PFSK-1 (cell line): ENCODE measurements around the gene ADAM8.

Experiments
- FOXP2 ChIP-seq: optimal IDR thresholded peaks from 2 replicates; pipeline ENCODE3; 2011; ENCODE audit warnings: borderline replicate concordance, control low read depth, inconsistent platforms; ENCODE audit not compliant: insufficient read depth; ENCODE audit errors: extremely low read length, extremely low read depth
- POLR2AphosphoS5 ChIP-seq: IDR thresholded peaks from 2 replicates; pipeline ENCODE4 v1.6.1; 2012; ENCODE audit warnings: low read depth, mild to moderate bottlenecking, control low read depth, low read length, moderate library complexity
- SIN3A ChIP-seq: IDR thresholded peaks from 2 replicates; pipeline ENCODE4 v1.6.1; 2012; ENCODE audit warnings: mild to moderate bottlenecking, low read length, moderate library complexity, borderline replicate concordance; ENCODE audit not compliant: insufficient read depth
- TAF1 ChIP-seq: IDR thresholded peaks from 2 replicates; pipeline ENCODE4 v1.6.1; 2012; ENCODE audit warnings: low read length, control low read depth, borderline replicate concordance; ENCODE audit not compliant: insufficient read depth
- TF ChIP-seq, protein P1 (sequence below), 2 experiments: IDR thresholded peaks; 2 replicates each; pipeline versions ENCODE4 v1.6.1 to v1.8.0; 2011 to 2012; ENCODE audit warnings: low read depth in 2 of 2, low read length in 2 of 2, control low read depth in 1 of 2, inconsistent platforms in 1 of 2, mild to moderate bottlenecking in 1 of 2, moderate library complexity in 1 of 2; ENCODE audit not compliant: insufficient read depth in 1 of 2

Gene ADAM8

DNA sequence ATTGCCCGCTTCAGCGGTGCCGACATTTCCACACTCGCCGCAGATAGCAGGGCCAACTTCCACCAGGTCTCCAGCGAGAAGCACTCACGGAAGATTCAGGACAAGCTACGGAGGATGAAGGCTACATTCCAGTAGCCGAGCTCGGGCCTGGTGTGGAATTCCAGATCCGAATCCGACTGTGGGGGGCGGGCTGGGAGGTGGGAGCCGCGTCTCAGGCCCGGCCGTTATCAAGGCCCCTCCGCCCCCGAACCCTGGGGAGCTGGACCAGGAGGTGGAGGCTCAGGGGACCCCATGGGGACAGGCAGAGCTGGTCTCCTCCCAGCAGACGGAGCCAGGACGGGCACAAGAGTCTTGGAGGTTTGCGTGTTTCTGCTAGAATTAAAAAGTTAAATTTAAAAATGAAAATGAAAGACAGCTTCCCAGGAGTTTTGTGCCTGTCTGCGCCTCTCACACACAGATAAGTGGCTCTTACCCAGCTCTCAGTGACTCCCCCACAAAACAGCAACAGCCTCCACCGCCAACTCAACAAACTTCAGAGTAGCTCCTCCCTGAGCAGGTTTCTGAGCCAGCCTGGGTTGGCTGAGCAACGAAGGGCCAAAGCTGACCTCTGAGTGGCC lies 51.8 kb downstream of the ADAM8 start:
- TF ChIP-seq, protein P1, sequence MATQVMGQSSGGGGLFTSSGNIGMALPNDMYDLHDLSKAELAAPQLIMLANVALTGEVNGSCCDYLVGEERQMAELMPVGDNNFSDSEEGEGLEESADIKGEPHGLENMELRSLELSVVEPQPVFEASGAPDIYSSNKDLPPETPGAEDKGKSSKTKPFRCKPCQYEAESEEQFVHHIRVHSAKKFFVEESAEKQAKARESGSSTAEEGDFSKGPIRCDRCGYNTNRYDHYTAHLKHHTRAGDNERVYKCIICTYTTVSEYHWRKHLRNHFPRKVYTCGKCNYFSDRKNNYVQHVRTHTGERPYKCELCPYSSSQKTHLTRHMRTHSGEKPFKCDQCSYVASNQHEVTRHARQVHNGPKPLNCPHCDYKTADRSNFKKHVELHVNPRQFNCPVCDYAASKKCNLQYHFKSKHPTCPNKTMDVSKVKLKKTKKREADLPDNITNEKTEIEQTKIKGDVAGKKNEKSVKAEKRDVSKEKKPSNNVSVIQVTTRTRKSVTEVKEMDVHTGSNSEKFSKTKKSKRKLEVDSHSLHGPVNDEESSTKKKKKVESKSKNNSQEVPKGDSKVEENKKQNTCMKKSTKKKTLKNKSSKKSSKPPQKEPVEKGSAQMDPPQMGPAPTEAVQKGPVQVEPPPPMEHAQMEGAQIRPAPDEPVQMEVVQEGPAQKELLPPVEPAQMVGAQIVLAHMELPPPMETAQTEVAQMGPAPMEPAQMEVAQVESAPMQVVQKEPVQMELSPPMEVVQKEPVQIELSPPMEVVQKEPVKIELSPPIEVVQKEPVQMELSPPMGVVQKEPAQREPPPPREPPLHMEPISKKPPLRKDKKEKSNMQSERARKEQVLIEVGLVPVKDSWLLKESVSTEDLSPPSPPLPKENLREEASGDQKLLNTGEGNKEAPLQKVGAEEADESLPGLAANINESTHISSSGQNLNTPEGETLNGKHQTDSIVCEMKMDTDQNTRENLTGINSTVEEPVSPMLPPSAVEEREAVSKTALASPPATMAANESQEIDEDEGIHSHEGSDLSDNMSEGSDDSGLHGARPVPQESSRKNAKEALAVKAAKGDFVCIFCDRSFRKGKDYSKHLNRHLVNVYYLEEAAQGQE (IDR thresholded peaks at IDR 0.05; ENCODE audit: insufficient read depth in 1 of 2, low read depth in 2 of 2, low read length in 2 of 2), result no peak
- TF ChIP-seq POLR2AphosphoS5 (no peak), FOXP2 (no peak), TAF1 (no peak), SIN3A (no peak)

DNA sequence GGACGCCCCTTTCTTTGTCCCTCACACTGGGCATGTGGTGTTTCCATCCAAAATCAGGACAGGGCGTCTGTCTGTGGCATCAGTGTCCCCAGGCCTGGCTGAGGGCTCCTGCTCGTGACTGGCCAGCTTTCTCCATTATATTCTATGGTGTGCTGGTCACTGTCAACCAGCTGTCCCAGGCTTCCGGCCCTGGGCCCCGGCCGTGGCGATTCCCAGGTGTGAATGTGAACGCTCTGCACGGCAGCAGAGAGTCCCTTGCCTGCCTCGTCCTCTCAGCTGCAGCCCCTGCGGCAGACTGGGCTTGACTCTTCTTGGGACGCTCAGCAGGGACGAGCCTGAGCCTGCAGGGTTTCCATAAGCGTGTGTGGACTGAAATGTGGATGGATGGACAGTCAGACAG lies 52.6 kb downstream of the ADAM8 start:
- TF ChIP-seq FOXP2 (no peak), SIN3A (no peak), POLR2AphosphoS5 (no peak)

GRCh38 chr10:133221331-133221730 lies 55.3 kb downstream of the ADAM8 start:
- TF ChIP-seq, protein P1 (IDR thresholded peaks at IDR 0.05; ENCODE audit: insufficient read depth in 1 of 2, low read depth in 2 of 2, low read length in 2 of 2), result no peak
- TF ChIP-seq TAF1 (no peak), FOXP2 (no peak), POLR2AphosphoS5 (no peak), SIN3A (no peak)

DNA sequence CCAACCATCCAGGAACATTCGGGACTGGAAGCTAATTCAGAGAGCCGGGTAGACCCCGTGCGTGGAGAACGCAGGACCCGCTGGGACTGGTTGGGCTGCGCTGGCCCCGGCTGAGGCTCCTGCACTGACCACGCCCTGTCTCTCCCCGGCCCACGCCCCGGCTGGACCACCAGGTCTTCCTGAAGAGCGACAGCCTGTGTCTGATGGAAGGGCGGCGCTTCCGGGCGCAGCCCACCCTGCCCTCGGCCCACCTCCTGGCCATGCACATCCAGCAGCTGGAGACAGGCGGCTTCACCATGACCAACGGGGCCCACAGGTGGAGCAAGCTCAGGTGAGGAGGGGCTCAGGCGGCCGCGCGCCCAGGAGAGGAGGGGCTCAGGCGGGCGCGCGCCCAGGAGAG lies 56.9 kb downstream of the ADAM8 start:
- TF ChIP-seq TAF1 (no peak), SIN3A (no peak), POLR2AphosphoS5 (no peak), FOXP2 (no peak)
- TF ChIP-seq, protein P1 (IDR thresholded peaks at IDR 0.05; ENCODE audit: insufficient read depth in 1 of 2, low read depth in 2 of 2, low read length in 2 of 2), result no peak

- TF ChIP-seq POLR2AphosphoS5, result no peak
- no peak for TF ChIP-seq TAF1
- TF ChIP-seq, protein P1 (IDR thresholded peaks at IDR 0.05; ENCODE audit: insufficient read depth in 1 of 2, low read depth in 2 of 2, low read length in 2 of 2), result no peak
- no peak for TF ChIP-seq FOXP2
- TF ChIP-seq SIN3A, result no peak
Measured at GRCh38 chr10:133218891-133219290, 57.8 kb downstream of the ADAM8 start.
